GM19023 (cell line): ENCODE data around the gene MEGF6.

Source experiments
- ATAC-seq: cut with Tn5 transposase; IDR thresholded peaks from one replicate; pipeline ENCODE4 v1.9.1; 2021; ENCODE audit warnings: mild to moderate bottlenecking, moderate library complexity; ENCODE audit not compliant: unreplicated experiment

MEGF6 gene

GRCh38 chr1:3472088-3472850, 139.0 kb downstream of the MEGF6 start:
- ATAC-seq = no peak

DNA sequence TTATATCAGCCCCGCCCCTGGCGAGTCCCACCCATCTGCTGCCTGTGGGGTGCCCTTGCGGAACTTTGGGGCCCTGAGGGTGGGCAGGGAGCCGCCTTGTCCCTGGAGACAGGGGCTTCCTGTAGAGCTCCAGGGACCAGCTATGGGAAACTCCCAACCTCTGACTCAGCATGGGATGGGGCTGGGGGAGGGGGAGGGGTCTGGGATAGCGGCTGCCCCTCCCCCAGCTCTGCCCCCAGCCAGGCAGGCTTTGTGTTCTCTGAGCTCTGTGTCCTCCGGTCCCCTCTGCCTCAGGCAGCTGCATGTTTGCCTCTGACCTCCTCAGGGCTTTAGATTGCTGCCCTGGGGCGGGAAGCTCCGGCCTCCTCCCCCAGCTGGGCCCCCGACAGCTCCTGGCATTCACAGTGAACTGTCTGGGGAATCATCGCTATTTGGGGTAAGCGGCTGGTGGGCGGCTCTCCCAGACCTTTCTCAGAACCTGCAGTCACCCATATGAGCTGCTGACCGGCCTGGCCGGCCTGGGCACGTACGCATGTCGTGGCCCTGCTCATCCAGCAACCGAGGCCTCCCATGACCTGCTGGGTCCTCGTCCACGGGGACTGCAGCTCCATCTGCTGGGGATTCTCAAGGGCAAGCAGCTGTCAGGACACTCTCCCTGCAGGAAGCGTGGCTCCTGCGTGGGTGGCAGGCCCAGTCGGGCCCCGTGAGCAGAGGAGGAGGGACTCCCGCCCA, 139.8 kb downstream of the MEGF6 start:
- ATAC-seq = no peak

DNA sequence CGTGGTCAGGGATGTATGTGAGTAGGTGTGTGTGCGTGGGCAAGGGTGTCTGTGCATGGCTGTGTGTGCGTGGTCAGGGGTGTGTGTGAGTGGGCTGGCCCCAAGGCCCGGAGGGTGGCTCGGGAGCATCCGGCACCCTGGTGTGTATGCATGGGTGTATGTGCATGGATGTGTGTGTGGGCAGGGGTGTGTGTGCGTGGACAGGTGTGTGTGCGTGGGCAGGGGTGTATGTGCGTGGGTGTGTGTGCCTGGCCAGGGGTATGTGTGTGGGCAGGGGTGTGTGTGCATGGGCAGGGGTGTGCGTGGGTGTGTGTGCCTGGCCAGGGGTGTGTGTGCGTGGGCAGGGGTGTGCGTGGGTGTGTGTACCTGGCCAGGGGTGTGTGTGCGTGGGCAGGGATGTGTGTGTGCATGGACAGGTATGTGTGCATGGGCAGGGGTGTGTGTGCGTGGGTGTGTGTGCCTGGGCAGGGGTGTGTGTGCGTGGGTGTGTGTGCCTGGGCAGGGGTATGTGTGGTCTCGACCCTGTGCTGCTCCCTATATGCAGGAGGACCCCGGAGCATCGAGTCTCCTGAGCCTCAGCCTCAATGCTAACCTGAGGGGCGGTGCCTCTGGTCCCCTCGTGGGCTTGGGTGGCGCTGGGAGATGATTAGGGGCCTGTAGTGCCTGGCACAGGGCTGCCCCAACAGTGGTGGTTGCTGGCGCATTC, 140.5 kb downstream of the MEGF6 start:
- ATAC-seq = no peak

- no peak for ATAC-seq
Measured at GRCh38 chr1:3469849-3470649, 141.3 kb downstream of the MEGF6 start.

DNA sequence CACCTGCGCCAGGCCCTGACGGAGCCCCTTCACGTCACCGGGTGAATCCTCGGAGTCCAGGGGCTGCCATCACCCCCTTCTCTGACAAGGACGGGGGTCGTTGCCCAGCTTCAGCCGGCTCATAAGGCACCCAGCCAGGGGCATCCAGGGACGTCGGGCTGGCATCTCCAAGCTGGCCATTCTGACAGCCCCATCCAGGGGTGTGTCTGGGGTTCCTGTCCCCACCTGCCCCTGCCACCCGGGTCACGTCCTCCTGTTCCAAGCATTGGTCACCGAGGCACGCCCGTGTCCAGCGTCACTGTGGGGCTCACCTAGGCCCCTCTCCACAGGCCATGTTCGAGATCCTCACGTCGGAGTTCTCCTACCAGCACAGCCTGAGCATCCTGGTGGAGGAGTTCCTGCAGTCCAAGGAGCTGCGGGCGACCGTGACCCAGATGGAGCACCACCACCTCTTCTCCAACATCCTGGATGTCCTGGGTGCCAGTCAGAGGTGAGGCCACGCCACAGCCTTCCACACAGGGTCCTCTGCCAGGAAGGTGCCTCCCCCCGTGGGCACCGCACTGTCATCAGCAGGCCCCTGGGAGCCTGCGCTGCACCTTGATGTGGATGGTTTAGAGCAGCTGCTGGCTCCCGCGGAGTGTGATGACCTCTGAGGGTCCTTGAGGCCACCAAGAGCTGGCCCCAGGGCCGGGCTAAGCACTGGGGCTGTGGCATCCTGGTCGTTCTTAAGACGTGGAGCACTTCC, 142.0 kb downstream of the MEGF6 start:
- no peak for ATAC-seq

DNA sequence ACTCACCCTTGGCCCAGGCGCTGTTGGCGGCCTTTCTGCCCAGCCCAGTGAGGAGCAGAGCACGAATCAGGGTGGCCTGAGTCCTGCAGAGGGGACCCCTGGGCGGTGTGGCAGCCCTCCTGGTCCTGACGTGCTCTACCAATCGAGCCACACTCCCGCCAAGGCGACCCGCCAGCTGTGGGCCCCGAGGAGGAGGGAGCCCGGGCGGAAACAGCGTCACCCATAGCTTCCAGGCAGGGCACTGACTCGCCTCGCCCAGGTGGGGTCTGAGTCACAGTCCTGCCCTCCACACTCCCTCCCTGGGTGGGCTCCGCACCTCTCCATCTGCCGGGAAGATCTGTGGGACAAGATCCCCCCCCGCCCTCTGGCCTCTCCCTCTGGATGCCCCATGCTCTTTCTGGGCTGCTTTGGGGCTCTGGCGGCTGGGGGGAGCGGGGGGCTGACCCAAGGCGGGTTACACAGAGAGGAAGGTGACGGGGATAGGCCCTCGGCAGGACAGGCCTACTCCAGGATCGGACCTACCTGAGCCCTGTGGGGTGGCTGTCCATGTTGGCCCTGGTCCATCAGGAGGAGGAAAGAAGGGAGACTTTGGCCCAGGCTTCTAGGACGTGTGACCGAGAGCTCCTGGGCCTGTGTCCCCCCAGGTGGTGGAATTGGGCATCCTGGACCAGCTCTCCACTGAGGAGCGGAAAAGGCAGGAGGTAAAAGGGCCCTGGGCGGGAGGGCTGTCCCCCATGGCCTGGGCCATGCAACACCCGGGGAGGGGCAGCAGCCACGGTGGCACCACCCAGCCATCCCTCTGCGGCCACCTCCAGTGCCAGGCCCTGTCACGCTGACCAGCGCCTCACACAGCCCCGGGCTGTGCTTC, 142.8 kb downstream of the MEGF6 start:
- ATAC-seq = no peak

- no peak for ATAC-seq
Measured at GRCh38 chr1:3467096-3468036, 143.9 kb downstream of the MEGF6 start.

DNA sequence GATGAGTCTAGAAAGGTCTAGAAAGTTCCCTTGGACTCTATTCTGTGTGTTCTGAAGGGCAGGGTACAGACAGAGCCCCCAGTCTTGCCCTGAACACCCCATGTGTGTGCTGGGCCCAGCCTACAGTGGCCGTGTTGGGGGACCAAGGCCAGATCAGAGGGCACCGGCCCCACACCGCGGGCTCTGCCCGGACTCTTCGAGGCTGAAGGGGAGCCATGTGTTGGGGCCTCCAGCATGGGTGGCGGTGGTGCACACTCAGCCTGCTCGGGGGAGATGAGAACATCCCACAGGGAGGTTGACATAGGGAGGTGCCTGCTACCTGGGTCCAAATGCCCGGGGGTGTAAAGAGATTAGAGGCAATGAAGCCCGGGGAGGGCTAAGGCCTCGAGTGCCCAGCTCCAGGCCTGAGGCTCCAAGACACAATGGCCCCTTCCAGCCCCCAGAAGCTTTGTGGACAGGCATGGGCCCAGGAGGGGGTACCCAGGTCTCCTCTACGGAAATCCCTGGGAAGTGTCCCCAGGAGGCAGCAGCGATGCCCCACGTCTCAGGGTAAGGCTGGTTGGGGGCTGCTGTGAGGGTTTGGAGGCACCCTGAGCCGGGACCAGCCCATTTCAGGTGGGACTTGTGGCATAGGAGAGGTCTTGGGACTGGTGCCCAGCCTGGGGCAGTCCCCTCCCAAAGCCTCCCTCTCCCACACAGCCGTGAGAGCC, 144.8 kb downstream of the MEGF6 start:
- ATAC-seq = no peak

- no peak for ATAC-seq
Measured at GRCh38 chr1:3465935-3466321, 145.4 kb downstream of the MEGF6 start.

GRCh38 chr1:3465091-3465934, 146.0 kb downstream of the MEGF6 start:
- ATAC-seq = no peak

DNA sequence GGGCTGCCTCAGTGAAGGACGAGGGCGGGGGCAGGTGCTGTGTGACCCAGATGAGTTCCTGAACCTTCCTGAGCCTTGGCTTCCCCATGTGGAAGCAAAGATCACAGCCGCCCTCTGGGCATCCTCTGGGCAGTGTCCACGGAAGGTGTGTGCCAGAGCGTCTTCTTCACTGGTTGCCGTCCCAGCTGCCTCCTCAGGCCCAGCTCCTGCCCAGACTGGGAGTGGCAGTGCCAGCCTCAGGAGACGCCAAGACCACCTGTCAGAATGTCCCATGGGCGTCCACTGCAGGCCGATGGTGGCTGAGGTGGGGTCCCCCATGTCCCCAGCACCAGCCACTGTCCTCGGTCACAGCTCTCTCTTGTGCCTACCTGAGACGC, 146.7 kb downstream of the MEGF6 start:
- ATAC-seq = no peak

DNA sequence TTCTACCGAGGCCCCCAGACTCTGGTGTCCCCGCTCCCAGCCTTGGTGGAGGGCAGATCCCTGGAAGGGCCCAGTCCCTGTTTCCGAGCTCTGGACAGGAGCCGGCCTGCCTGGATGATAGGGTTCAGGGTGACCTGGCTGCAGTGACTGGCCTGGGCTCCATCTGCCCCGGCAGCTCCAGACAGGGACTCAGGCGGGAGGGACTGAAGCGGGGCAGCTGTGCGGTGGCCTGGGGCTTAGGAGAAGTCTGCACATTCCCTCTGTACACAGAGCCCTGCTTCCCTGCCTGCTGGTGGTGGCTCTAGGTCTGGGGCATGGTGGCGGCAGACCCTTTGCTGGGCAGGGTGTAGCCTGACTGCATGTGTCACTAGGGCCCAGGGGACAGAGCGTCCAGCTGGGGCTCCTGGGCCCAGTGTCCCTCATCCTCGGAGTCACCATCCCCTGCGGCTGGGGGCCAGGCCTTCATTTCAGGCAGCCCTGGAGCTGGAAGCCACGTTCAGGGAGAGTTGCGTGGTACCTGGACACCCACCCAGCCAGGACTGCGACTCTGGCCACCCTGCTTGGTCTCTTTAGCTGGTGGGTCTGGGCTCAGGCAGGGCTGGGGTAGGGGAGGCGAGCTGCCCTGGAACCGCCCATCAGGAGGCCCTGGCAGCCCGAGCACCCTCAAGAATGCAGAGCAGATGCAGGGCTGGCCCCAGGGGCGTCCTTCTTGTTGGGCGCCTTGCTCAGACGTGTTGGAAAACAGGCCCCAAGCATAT, 147.2 kb downstream of the MEGF6 start:
- no peak for ATAC-seq

GRCh38 chr1:3463408-3463863, 147.9 kb downstream of the MEGF6 start:
- no peak for ATAC-seq

- ATAC-seq = no peak
Measured at GRCh38 chr1:3463013-3463385, 148.3 kb downstream of the MEGF6 start.

DNA sequence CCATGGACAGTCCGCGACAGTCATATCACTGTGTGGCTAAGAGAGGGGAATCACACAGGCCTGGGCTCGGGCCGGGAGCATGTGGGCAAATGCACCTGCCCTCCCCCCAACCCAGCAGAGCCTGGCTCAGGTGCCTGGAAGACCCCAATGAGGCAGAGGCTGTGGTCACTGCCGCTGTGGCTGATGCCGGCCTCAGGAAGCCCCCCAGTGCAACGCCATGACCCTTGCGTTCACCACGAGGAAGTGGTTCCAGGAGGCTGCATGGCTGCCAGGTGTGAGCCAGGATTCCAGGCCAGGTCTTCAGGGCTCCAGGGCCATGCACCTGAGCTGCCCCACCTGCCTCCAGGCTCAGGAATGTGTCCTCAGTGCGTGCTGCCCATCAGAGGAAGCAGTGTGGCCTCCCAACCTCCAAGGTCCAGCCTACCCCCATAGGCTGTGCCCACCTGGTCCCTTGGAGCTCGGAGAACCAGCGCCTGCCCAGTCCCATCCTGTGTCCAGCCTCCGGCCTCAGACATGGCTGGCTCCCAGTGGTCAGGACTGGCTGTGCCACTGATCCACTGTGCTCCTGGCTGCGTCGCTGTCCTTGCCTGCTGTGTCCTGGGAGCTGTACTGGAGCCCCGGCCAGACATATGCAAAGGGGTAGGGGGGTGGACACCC, 148.8 kb downstream of the MEGF6 start:
- no peak for ATAC-seq

- no peak for ATAC-seq
Measured at GRCh38 chr1:3461934-3462275, 149.4 kb downstream of the MEGF6 start.
